HG03457 (cell line): ENCODE results near the gene IGF2BP3.
"Not testable (repeated sequence)": the region's sequence is repeated elsewhere in the genome, so short reads cannot be mapped to it uniquely, and the experiment has no call there.

ENCODE experiments used
- ATAC-seq: cut with Tn5 transposase; IDR thresholded peaks from one replicate; pipeline ENCODE4 v1.9.1; 2021; ENCODE audit warnings: moderate number of reproducible peaks; ENCODE audit not compliant: unreplicated experiment

IGF2BP3 gene

GRCh38 chr7:23470330-23471105 is at the start of gene IGF2BP3:
IGF2BP3 (minus strand) TSS chr7:23470491; CDS start chr7:23470110, 381 bp downstream.
- no peak for ATAC-seq

- ATAC-seq = no peak
Measured at GRCh38 chr7:23514755-23515154, 44.5 kb upstream of the IGF2BP3 start.

GRCh38 chr7:23513746-23514145 is 43.5 kb upstream of the IGF2BP3 start:
- ATAC-seq = not testable (repeated sequence)

GRCh38 chr7:23494009-23494408 is 23.7 kb upstream of the IGF2BP3 start:
- ATAC-seq = no peak

- no peak for ATAC-seq
Measured at GRCh38 chr7:23491502-23491901, 21.2 kb upstream of the IGF2BP3 start.

GRCh38 chr7:23490357-23491135 is 20.3 kb upstream of the IGF2BP3 start:
- no peak for ATAC-seq

GRCh38 chr7:23488714-23489113 is 18.4 kb upstream of the IGF2BP3 start:
- not testable (repeated sequence) for ATAC-seq

GRCh38 chr7:23487670-23488069 is 17.4 kb upstream of the IGF2BP3 start:
- ATAC-seq = no peak

GRCh38 chr7:23486002-23486773 is 15.9 kb upstream of the IGF2BP3 start:
- ATAC-seq = no peak

GRCh38 chr7:23482686-23483085 is 12.4 kb upstream of the IGF2BP3 start:
- ATAC-seq = no peak

- no peak for ATAC-seq
Measured at GRCh38 chr7:23477962-23478866, 7.9 kb upstream of the IGF2BP3 start.

GRCh38 chr7:23477157-23477499 is 6.8 kb upstream of the IGF2BP3 start:
- no peak for ATAC-seq

GRCh38 chr7:23476286-23477156 is 6.2 kb upstream of the IGF2BP3 start:
- ATAC-seq = no peak

GRCh38 chr7:23475576-23475839 is 5.2 kb upstream of the IGF2BP3 start:
- ATAC-seq = no peak

- no peak for ATAC-seq
Measured at GRCh38 chr7:23474829-23475575, 4.7 kb upstream of the IGF2BP3 start.

- ATAC-seq = peak; percentile 48
Measured at GRCh38 chr7:23474094-23474828, 4.0 kb upstream of the IGF2BP3 start.

GRCh38 chr7:23473844-23474093 is 3.5 kb upstream of the IGF2BP3 start:
- no peak for ATAC-seq

GRCh38 chr7:23472956-23473843 is 2.9 kb upstream of the IGF2BP3 start:
- no peak for ATAC-seq
